ENCODE data around the gene TMEM181. TPM values are rescaled to one million over a fixed set of nuclear protein-coding genes. Genes with fewer than 3 reads are reported as not detected.

Gene TMEM181
- total and polyA plus RNA-seq, 4 donors = 6.4 to 15.6 (median 12.6) TPM

DNA sequence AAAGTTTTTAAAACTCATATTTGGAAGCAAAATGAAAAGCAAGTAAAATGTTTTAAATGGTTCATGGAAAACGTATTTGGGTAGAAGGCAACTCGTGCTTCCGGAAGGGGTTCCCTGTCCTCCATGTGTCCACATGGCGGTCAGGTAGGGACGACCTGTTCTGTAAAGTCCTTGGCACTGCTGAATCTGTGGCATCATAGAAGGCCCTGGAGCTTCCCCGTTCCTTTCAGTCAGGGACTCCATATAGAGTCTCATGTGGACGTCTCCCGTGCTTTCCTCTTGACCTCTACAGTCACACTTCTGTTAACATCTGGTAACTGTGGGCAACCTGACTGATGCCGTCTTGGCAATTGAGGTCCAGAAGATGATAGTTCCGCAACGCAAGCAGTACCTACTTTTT is 73.2 kb downstream of the TMEM181 start:
- H3K4me1 ChIP-seq (ENCODE audit: control insufficient read depth in 4 of 4, insufficient read depth in 4 of 4, low read length in 3 of 4) = peaks cover 0 to 18% (median 5%) of the 10 kb centered on the region in 4 donors
- no peak for TF ChIP-seq EGR1 (IDR thresholded peaks at IDR 0.05; ENCODE audit: low read depth in 2 of 2)
- TF ChIP-seq, protein P1, sequence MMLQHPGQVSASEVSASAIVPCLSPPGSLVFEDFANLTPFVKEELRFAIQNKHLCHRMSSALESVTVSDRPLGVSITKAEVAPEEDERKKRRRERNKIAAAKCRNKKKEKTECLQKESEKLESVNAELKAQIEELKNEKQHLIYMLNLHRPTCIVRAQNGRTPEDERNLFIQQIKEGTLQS (IDR thresholded peaks at IDR 0.05) = no peak
- TF ChIP-seq SP1 (IDR thresholded peaks at IDR 0.05) = no peak
- no peak for TF ChIP-seq RAD21 (IDR thresholded peaks at IDR 0.05)
- no peak overlapping the region for H3K9ac ChIP-seq (ENCODE audit: low read depth in 1 of 2, low read length in 2 of 2)
- WGBS = 94% methylated on average over 11 of the region's 11 CpGs
- H3K36me3 ChIP-seq (ENCODE audit: control insufficient read depth in 4 of 4, insufficient read depth in 3 of 4, low read depth in 1 of 4, low read length in 3 of 4) = peaks cover 5 to 24% (median 17%) of the 10 kb centered on the region in 4 donors
- no peaks in the 10 kb centered on the region for H3K9me3 ChIP-seq (ENCODE audit: control insufficient read depth in 4 of 4, low read length in 3 of 4)
- no peaks in the 10 kb centered on the region for H3K27me3 ChIP-seq (ENCODE audit: control insufficient read depth in 4 of 4, insufficient read depth in 4 of 4, low read length in 3 of 4)
- DNase-seq (ENCODE audit: low spot score) = no peak
- no peak overlapping the region for H3K4me3 ChIP-seq (ENCODE audit: low read depth in 1 of 3, low read length in 3 of 3)
- no peak overlapping the region for H3K27ac ChIP-seq (ENCODE audit: low read depth in 1 of 2, low read length in 2 of 2)

DNA sequence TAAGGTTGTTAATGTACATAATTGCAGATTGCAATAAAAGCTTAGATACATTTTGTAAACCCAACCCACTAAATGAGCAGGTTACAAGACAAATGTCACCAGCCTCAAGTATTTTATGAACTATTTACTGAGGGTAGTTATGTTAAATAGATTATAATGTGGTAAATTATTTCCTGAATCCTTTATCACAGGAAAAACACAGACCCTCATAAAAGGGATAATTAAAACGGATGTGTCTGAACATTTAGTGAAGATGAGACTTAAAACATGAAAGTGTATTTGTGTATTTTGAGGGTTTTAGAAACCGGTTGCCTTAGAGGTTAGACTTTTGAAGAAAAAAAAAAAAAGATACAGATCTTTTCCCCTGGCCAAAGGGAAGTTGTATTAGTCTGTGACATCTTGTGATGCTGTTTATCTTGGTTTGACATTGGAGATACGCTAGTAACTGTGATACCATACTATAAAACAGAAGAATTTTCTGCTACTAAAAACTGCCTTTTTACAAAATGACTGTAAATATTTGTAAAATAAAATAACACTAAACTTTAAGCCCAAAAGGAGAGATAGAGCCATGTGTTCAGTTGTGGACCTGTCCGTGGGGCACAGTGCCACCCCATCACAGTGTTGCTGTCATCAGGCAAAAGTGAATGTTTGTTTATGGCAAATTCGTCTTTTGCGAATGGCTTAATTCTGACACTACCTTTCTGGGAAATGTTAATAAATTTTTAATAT is 75.0 kb downstream of the TMEM181 start:
- WGBS = 81% methylated on average over 6 of the region's 6 CpGs
- peaks cover 0 to 12% (median 5%) of the 10 kb centered on the region in 4 donors for H3K4me1 ChIP-seq (ENCODE audit: control insufficient read depth in 4 of 4, insufficient read depth in 4 of 4, low read length in 3 of 4)
- no peak for DNase-seq (ENCODE audit: low spot score)
- H3K27ac ChIP-seq (ENCODE audit: low read depth in 1 of 2, low read length in 2 of 2) = no peak overlapping the region
- no peak overlapping the region for H3K9ac ChIP-seq (ENCODE audit: low read depth in 1 of 2, low read length in 2 of 2)
- H3K9me3 ChIP-seq (ENCODE audit: control insufficient read depth in 4 of 4, low read length in 3 of 4) = no peaks in the 10 kb centered on the region
- no peak for TF ChIP-seq RXRA (IDR thresholded peaks at IDR 0.05)
- TF ChIP-seq HNF4G (IDR thresholded peaks at IDR 0.05) = no peak
- H3K27me3 ChIP-seq (ENCODE audit: control insufficient read depth in 4 of 4, insufficient read depth in 4 of 4, low read length in 3 of 4) = no peaks in the 10 kb centered on the region
- H3K36me3 ChIP-seq (ENCODE audit: control insufficient read depth in 4 of 4, insufficient read depth in 3 of 4, low read depth in 1 of 4, low read length in 3 of 4) = peaks cover 5 to 26% (median 17%) of the 10 kb centered on the region in 4 donors
- H3K4me3 ChIP-seq (ENCODE audit: low read depth in 1 of 3, low read length in 3 of 3) = no peak overlapping the region

DNA sequence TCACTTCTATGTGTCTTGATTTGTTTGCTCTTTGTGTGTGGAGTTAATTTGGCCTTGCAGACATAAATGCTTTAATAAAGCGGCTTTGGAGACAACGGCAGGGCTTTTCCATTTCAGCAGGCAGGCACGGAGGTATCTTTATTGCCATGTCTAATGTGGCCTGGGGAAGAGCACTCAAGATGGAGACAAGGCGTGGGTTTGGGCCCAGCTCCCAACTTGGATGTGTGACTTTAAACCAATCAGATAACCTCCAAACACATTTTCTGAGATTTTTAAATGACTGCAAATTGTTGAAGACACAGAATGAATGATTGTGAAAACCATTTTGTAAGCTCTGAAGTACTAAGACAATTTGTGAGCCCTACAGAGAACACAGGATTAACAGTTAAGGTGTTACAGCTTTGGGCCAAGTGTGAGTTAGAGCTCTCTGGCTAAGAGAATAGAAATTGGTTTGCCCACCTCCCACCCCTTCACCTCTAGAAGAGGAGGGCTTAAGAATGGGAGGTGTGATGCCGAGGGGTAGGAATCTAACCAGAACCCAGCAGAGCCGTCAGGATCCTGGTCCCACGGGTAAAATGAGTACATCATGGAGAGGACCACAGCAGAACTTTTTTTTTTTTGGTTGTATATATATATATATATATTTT is 75.7 kb downstream of the TMEM181 start:
- Histone ChIP-seq H3K4me3 (ENCODE audit: low read depth in 1 of 3, low read length in 3 of 3) (no peak overlapping the region), H3K27me3 (ENCODE audit: control insufficient read depth in 4 of 4, insufficient read depth in 4 of 4, low read length in 3 of 4) (no peaks in the 10 kb centered on the region), H3K27ac (ENCODE audit: low read depth in 1 of 2, low read length in 2 of 2) (no peak overlapping the region), H3K9ac (ENCODE audit: low read depth in 1 of 2, low read length in 2 of 2) (no peak overlapping the region), H3K36me3 (ENCODE audit: control insufficient read depth in 4 of 4, insufficient read depth in 3 of 4, low read depth in 1 of 4, low read length in 3 of 4) (peaks cover 5 to 26% (median 17%) of the 10 kb centered on the region in 4 donors), H3K9me3 (ENCODE audit: control insufficient read depth in 4 of 4, low read length in 3 of 4) (no peaks in the 10 kb centered on the region), H3K4me1 (ENCODE audit: control insufficient read depth in 4 of 4, insufficient read depth in 4 of 4, low read length in 3 of 4) (peaks cover 0 to 12% (median 5%) of the 10 kb centered on the region in 4 donors)
- WGBS = 96% methylated on average over 7 of the region's 7 CpGs
- TF ChIP-seq, protein P2, sequence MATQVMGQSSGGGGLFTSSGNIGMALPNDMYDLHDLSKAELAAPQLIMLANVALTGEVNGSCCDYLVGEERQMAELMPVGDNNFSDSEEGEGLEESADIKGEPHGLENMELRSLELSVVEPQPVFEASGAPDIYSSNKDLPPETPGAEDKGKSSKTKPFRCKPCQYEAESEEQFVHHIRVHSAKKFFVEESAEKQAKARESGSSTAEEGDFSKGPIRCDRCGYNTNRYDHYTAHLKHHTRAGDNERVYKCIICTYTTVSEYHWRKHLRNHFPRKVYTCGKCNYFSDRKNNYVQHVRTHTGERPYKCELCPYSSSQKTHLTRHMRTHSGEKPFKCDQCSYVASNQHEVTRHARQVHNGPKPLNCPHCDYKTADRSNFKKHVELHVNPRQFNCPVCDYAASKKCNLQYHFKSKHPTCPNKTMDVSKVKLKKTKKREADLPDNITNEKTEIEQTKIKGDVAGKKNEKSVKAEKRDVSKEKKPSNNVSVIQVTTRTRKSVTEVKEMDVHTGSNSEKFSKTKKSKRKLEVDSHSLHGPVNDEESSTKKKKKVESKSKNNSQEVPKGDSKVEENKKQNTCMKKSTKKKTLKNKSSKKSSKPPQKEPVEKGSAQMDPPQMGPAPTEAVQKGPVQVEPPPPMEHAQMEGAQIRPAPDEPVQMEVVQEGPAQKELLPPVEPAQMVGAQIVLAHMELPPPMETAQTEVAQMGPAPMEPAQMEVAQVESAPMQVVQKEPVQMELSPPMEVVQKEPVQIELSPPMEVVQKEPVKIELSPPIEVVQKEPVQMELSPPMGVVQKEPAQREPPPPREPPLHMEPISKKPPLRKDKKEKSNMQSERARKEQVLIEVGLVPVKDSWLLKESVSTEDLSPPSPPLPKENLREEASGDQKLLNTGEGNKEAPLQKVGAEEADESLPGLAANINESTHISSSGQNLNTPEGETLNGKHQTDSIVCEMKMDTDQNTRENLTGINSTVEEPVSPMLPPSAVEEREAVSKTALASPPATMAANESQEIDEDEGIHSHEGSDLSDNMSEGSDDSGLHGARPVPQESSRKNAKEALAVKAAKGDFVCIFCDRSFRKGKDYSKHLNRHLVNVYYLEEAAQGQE (IDR thresholded peaks at IDR 0.05) = no peak
- TF ChIP-seq HNF4A (conservative IDR thresholded peaks at IDR 0.05) = no peak
- TF ChIP-seq YY1 (IDR thresholded peaks at IDR 0.05) = no peak
- TF ChIP-seq, protein P3, sequence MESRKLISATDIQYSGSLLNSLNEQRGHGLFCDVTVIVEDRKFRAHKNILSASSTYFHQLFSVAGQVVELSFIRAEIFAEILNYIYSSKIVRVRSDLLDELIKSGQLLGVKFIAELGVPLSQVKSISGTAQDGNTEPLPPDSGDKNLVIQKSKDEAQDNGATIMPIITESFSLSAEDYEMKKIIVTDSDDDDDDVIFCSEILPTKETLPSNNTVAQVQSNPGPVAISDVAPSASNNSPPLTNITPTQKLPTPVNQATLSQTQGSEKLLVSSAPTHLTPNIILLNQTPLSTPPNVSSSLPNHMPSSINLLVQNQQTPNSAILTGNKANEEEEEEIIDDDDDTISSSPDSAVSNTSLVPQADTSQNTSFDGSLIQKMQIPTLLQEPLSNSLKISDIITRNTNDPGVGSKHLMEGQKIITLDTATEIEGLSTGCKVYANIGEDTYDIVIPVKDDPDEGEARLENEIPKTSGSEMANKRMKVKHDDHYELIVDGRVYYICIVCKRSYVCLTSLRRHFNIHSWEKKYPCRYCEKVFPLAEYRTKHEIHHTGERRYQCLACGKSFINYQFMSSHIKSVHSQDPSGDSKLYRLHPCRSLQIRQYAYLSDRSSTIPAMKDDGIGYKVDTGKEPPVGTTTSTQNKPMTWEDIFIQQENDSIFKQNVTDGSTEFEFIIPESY (IDR thresholded peaks at IDR 0.05) = no peak
- TF ChIP-seq NR2F2 (IDR thresholded peaks at IDR 0.05) = no peak
- DNase-seq (ENCODE audit: low spot score) = peak; percentile 8

Measured in liver (tissue), 9 donors.